ENCODE measurements around the gene FBP2.
"Not testable (repeated sequence)": the region's sequence is repeated elsewhere in the genome, so short reads cannot be mapped to it uniquely, and the experiment has no call there.

The FBP2 gene

DNA sequence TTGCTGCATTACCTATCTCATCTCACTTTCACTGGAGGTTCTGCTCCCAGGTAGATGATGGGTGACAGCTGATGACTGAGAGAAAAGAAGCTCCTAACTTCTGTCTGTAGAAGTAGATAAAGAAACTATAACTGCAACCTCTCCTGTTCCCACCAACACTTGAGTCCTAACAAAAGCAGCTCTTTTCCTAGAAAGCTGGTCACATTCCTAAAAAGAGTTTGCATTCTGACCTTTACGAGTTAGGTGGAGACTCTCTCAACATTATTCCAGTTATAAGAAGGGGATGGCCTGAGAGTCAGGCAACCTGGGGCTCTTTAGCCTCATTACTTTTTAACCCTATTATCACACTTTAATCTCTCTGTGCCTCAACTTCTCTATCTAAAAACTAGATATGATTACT is 47.7 kb downstream of the FBP2 start:
- DNase-seq (ENCODE audit: low read depth): no peak
- H3K4me3 ChIP-seq (ENCODE audit: low read length): no peak overlapping the region
- TF ChIP-seq, protein P1, sequence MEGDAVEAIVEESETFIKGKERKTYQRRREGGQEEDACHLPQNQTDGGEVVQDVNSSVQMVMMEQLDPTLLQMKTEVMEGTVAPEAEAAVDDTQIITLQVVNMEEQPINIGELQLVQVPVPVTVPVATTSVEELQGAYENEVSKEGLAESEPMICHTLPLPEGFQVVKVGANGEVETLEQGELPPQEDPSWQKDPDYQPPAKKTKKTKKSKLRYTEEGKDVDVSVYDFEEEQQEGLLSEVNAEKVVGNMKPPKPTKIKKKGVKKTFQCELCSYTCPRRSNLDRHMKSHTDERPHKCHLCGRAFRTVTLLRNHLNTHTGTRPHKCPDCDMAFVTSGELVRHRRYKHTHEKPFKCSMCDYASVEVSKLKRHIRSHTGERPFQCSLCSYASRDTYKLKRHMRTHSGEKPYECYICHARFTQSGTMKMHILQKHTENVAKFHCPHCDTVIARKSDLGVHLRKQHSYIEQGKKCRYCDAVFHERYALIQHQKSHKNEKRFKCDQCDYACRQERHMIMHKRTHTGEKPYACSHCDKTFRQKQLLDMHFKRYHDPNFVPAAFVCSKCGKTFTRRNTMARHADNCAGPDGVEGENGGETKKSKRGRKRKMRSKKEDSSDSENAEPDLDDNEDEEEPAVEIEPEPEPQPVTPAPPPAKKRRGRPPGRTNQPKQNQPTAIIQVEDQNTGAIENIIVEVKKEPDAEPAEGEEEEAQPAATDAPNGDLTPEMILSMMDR (conservative IDR thresholded peaks at IDR 0.05; ENCODE audit: low read depth, low read length): no peak

DNA sequence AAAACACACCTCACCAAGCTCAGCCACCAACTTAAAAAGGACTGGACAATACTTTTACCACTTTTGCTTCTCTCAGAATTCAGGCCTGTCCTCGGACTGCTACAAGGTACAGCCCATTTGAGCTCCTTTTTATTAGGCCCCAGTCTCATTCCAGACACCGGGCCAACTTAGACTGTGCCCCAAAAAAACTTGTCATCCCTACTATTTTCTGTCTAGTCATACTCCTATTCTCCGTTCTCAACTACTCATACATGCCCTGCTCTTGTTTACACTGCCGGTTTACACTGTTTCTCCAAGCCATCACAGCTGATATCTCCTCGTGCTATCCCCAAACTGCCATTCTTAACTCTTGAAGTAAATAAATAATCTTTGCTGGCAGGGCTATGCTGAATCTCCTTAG is 49.3 kb downstream of the FBP2 start:
- DNase-seq (ENCODE audit: low read depth); H3K4me3 ChIP-seq (ENCODE audit: low read length): not testable (repeated sequence)

DNA sequence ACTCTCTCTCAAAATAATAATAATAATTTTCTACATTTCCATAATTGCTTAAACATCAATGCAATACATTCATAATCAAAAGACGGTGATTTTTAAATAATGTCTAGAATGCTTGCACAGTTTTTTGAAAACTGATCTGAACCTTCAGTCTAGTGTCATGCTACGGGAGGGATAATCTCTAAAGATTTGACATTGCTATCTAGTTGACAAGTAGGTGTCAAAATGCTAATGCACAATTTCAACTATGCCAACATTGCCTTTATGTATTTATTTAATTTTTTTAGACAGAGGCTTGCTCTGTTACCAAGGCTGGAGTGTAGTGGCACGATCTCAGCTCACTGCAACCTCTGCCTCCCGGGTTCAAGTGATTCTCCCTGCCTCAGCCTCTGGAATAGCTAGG is 54.7 kb downstream of the FBP2 start:
- TF ChIP-seq, protein P1 (conservative IDR thresholded peaks at IDR 0.05; ENCODE audit: low read depth, low read length): no peak
- no peak overlapping the region for H3K4me3 ChIP-seq (ENCODE audit: low read length)
- DNase-seq (ENCODE audit: low read depth): no peak

DNA sequence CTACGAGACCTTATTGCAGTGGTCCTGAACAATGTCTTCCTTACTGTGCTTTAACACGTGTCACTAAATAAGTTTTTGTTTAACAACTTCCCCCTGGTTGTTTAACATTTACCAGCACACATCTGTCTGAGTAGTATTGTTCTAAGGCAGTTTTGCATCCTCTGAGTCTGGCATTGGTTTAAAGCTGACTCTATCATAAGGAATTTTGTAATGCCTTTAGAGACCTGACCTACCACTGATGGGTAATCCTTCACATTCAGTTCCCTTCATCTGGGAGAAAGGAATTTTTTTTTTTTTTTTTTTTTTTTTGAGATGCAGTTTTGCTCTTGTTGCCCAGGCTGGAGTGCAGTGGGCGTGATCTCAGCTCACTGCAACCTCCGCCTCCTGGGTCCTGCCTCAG is 58.7 kb downstream of the FBP2 start:
- TF ChIP-seq, protein P1 (conservative IDR thresholded peaks at IDR 0.05; ENCODE audit: low read depth, low read length): no peak
- H3K4me3 ChIP-seq (ENCODE audit: low read length): no peak overlapping the region
- DNase-seq (ENCODE audit: low read depth): no peak

DNA sequence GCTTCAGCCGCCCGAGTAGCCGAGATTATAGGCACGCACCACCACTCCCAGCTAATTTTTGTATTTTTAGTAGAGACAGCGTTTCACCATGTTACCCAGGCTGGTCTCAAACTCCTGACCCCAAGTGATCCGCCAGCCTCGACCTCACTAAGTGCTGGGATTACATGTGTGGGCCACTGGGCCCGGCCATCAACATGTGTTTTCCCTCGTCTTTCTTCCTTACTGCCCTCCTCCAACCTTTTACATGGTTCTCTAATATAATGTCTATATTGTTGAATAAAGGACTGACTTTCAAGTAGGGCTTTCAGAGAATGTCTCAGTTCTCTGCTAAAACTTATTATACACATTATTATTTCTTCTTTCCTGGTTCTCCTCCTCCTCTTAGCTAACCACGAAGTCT is 60.0 kb downstream of the FBP2 start:
- no peak overlapping the region for H3K4me3 ChIP-seq (ENCODE audit: low read length)
- TF ChIP-seq, protein P1 (conservative IDR thresholded peaks at IDR 0.05; ENCODE audit: low read depth, low read length): no peak
- DNase-seq (ENCODE audit: low read depth): no peak

DNA sequence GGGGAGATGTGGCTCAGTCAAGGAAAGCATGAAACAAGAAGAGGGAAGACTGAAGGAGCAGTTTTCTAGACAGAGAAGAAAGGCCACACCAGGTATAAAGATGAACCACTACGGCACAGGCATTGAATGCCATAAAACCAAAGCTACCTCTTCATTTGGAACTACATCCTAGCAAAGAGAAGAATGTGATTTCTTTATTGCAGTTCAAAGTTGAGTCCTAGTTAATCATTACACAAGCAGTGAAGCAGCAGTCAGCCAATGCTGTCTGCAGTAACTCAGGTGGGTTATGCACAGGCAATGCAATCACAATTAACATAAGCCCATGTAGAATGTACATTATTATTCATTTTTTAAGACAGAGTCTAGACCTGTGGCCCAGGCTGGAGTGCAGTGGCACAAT is 60.5 kb downstream of the FBP2 start:
- TF ChIP-seq, protein P1 (conservative IDR thresholded peaks at IDR 0.05; ENCODE audit: low read depth, low read length): no peak
- no peak overlapping the region for H3K4me3 ChIP-seq (ENCODE audit: low read length)
- no peak for DNase-seq (ENCODE audit: low read depth)

DNA sequence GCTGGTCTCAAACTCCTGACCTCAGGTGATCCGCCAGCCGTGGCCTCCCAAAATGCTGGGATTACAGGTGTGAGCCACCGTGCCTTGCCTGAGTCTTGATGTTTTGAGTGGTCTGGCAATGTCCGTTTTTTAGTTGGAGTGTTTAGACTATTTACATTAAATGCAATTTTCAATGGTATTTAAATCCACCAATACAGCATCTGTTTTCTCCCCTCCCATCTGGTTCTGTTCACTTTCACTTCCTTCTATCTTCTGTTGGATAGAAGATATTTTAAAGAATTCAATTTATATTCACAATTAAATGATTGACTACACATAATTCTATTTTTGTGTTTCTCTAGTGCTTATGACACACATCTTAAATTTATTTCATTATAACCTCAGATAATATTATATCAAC is 64.7 kb downstream of the FBP2 start:
- no peak overlapping the region for H3K4me3 ChIP-seq (ENCODE audit: low read length)
- DNase-seq (ENCODE audit: low read depth): no peak
- TF ChIP-seq, protein P1 (conservative IDR thresholded peaks at IDR 0.05; ENCODE audit: low read depth, low read length): no peak

DNA sequence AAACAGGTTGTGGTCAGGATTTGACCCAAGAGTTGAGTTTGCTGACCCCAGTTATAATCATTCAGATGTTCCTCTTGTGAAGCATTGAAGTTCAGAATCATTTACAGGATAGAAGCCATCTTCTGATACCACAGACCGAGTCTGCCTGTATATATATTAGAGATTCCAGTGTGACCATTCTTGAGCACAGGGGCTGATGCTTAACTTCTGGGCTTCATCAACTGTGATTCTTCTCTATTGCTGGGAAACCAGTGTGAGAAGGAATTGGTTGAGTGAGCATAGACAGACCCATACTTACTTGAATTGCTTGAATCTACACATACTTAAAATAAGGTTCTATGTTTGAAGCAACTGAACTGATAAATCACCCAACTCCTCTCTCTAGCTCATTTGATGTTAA is 66.7 kb downstream of the FBP2 start:
- no peak overlapping the region for H3K4me3 ChIP-seq (ENCODE audit: low read length)
- TF ChIP-seq, protein P1 (conservative IDR thresholded peaks at IDR 0.05; ENCODE audit: low read depth, low read length): no peak
- DNase-seq (ENCODE audit: low read depth): no peak
